ENCODE results near the gene C1QTNF12. TPM values are rescaled to one million over a fixed set of nuclear protein-coding genes. Genes with fewer than 3 reads are reported as not detected.

The C1QTNF12 gene
- total RNA-seq, 4 donors from 2014 or later, result 3.1 to 8.2 TPM; not detected in 2

GRCh38 chr1:1222575-1223225 is 23.8 kb downstream of the C1QTNF12 start:
- Histone ChIP-seq H3K27me3 (no peaks in the 10 kb centered on the region), H3K4me1 (no peaks in the 10 kb centered on the region), H3K27ac (no peak overlapping the region), H3K9me3 (no peaks in the 10 kb centered on the region), H3K4me3 (no peak overlapping the region), H3K36me3 (no peaks in the 10 kb centered on the region)
- intact Hi-C loops (cut with DNase I; ENCODE audit: low total_unique reads), result no loop called here
- TF ChIP-seq POLR2A (IDR thresholded peaks at IDR 0.05) (no peak), CTCF (IDR thresholded peaks at IDR 0.05) (no peak)
- no peak for DNase-seq

- no peak for TF ChIP-seq POLR2A (IDR thresholded peaks at IDR 0.05)
- TF ChIP-seq CTCF (IDR thresholded peaks at IDR 0.05), result no peak
- H3K4me3 ChIP-seq, result no peak overlapping the region
- intact Hi-C loops (cut with DNase I; ENCODE audit: low total_unique reads), result no loop called here
- DNase-seq, result no peak
- no peaks in the 10 kb centered on the region for H3K36me3 ChIP-seq
- H3K27ac ChIP-seq, result no peak overlapping the region
- no peaks in the 10 kb centered on the region for H3K4me1 ChIP-seq
- H3K9me3 ChIP-seq, result no peaks in the 10 kb centered on the region
- no peaks in the 10 kb centered on the region for H3K27me3 ChIP-seq
These were observed 24.5 kb downstream of the C1QTNF12 start for GRCh38 chr1:1221887-1222574.

- intact Hi-C loops (cut with DNase I; ENCODE audit: low total_unique reads), result no loop called here
- no peak for TF ChIP-seq CTCF (IDR thresholded peaks at IDR 0.05)
- TF ChIP-seq POLR2A (IDR thresholded peaks at IDR 0.05), result no peak
- Histone ChIP-seq H3K27me3 (no peaks in the 10 kb centered on the region), H3K27ac (no peak overlapping the region), H3K4me3 (no peak overlapping the region), H3K4me1 (no peaks in the 10 kb centered on the region), H3K9me3 (no peaks in the 10 kb centered on the region), H3K36me3 (no peaks in the 10 kb centered on the region)
- DNase-seq, result no peak
These were observed 26.3 kb downstream of the C1QTNF12 start for GRCh38 chr1:1220197-1220596.

- TF ChIP-seq CTCF (IDR thresholded peaks at IDR 0.05) (no peak), POLR2A (IDR thresholded peaks at IDR 0.05) (no peak)
- no peak overlapping the region for H3K27ac ChIP-seq
- H3K4me1 ChIP-seq, result no peaks in the 10 kb centered on the region
- H3K36me3 ChIP-seq, result no peaks in the 10 kb centered on the region
- H3K9me3 ChIP-seq, result no peaks in the 10 kb centered on the region
- intact Hi-C loops (cut with DNase I; ENCODE audit: low total_unique reads), result no loop called here
- no peak overlapping the region for H3K4me3 ChIP-seq
- no peak for DNase-seq
- no peaks in the 10 kb centered on the region for H3K27me3 ChIP-seq
These were observed 27.2 kb downstream of the C1QTNF12 start for GRCh38 chr1:1219341-1219740.

- intact Hi-C loops (cut with DNase I; ENCODE audit: low total_unique reads), result no loop called here
- Histone ChIP-seq H3K36me3 (no peaks in the 10 kb centered on the region), H3K4me3 (no peak overlapping the region), H3K9me3 (no peaks in the 10 kb centered on the region), H3K27me3 (no peaks in the 10 kb centered on the region), H3K27ac (no peak overlapping the region), H3K4me1 (no peaks in the 10 kb centered on the region)
- DNase-seq, result no peak
- no peak for TF ChIP-seq CTCF (IDR thresholded peaks at IDR 0.05)
- no peak for TF ChIP-seq POLR2A (IDR thresholded peaks at IDR 0.05)
These were observed 27.9 kb downstream of the C1QTNF12 start for GRCh38 chr1:1218524-1219200.
